GM21515 (cell line): ENCODE measurements around the gene MED16.

Source experiments
- ATAC-seq: cut with Tn5 transposase; IDR thresholded peaks from one replicate; pipeline ENCODE4 v1.9.1; 2021; ENCODE audit not compliant: unreplicated experiment

The MED16 gene

GRCh38 chr19:875265-875879 lies 17.6 kb downstream of the MED16 start:
- ATAC-seq = no peak

DNA sequence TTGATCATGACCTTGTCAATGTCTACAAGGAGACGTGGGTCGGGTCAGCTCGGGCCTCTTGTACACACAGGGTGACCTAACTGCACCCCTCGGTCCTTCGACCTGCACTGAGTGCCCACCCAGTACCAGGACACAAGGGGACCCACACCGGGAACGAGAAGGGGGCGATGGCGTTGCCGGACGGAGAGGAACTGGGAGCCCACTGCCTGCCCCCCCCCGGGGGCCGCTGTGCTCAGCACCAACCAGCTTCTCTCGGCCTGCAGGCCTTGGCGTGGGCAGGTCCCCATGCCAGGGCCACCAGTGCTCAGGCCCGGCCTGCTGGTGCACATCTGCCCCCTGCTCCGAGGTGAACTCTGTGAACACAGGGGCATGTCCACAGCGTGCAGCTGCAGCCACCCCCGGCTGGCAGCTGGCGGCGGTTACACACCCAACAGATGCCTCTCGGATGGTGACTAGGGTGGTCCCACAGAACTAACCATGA lies 19.4 kb downstream of the MED16 start:
- ATAC-seq = no peak

- no peak for ATAC-seq
Observed at GRCh38 chr19:873084-873483, 19.9 kb downstream of the MED16 start.

DNA sequence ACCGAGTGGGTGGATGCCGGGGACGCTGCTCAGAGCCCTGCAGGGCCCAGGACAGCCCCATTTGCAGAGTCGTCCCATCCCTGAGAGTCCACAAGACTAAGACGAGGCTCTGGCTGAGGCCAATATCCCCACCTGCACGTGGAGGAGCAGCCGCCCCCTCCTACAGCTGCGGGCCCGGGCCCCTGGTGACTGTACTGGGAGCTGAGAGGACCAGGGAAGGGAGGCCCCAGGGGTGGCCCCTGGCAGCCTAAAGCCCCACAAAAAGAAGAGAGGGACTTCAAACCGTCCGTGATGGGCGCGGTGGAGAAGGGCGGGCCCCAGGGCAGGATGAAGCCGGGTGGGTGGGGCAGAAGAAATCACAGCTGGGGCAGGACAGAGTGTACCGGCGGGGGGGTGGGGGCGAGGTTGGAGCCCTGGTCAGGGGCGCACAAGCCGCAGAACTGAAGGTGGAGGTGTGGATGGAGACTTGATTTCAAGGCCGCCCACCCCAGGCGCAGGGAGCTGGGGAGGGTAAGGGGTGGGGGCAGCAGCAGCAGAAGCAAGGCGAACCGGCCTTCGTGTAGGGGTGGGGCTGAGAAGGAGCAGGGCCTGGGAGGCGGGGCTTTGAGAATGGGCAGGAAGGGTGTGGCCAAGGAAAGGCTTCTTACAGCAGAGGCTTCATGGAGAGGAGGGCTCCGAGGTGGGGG lies 20.6 kb downstream of the MED16 start:
- ATAC-seq = peak; percentile 37

- no peak for ATAC-seq
Observed at GRCh38 chr19:871446-872265, 21.3 kb downstream of the MED16 start.

- no peak for ATAC-seq
Observed at GRCh38 chr19:870963-871401, 22.0 kb downstream of the MED16 start.

GRCh38 chr19:870314-870713 lies 22.7 kb downstream of the MED16 start:
- ATAC-seq = no peak

- no peak for ATAC-seq
Observed at GRCh38 chr19:869245-870177, 23.5 kb downstream of the MED16 start.

GRCh38 chr19:868458-869244 lies 24.3 kb downstream of the MED16 start:
- ATAC-seq = no peak

DNA sequence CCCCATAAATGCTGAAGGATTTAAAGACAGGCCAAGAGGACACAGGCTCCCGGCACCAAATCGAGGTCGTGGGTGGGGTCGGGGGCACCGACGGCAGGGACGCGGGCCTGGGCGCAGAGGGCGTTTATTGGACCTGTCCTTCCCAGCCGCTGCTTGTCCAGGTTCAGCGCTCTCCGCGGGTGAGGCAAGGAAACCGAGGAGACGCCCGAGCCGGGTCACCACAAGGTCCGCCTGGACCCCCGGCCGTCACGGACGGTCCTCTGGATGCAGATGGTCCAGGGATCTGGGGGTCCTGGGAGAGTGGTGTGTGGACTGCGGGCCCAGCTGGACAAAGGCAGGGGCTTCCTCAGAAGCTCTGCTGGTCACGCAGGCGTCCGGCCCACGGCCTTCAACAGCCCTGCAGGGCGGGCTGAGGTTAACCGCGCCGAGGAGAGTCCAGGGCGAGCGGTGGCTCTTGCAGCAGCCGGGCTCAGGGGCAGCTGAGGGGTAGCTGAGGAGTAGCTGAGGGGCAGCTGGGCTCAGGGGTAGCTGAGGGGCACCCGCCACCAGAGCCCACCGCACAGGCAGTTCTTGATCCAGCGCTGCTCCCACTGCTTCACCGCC lies 25.0 kb downstream of the MED16 start:
- ATAC-seq = no peak

- ATAC-seq = no peak
Observed at GRCh38 chr19:867301-867793, 25.6 kb downstream of the MED16 start.

GRCh38 chr19:866769-867300 lies 26.2 kb downstream of the MED16 start:
- ATAC-seq = no peak

DNA sequence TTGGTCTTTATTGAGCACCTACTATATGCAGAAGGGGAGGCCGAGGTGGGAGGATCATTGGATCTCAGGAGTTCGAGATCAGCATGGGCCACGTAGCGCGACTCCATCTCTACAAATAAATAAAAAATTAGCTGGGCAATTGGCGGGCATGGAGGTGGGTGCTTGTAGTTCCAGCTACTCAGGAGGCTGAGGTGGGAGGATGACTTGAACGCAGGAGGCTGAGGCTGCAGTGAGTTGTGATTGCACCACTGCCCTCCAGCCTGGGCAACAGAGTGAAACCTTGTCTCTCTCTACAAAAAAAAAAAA lies 29.7 kb downstream of the MED16 start:
- no peak for ATAC-seq

DNA sequence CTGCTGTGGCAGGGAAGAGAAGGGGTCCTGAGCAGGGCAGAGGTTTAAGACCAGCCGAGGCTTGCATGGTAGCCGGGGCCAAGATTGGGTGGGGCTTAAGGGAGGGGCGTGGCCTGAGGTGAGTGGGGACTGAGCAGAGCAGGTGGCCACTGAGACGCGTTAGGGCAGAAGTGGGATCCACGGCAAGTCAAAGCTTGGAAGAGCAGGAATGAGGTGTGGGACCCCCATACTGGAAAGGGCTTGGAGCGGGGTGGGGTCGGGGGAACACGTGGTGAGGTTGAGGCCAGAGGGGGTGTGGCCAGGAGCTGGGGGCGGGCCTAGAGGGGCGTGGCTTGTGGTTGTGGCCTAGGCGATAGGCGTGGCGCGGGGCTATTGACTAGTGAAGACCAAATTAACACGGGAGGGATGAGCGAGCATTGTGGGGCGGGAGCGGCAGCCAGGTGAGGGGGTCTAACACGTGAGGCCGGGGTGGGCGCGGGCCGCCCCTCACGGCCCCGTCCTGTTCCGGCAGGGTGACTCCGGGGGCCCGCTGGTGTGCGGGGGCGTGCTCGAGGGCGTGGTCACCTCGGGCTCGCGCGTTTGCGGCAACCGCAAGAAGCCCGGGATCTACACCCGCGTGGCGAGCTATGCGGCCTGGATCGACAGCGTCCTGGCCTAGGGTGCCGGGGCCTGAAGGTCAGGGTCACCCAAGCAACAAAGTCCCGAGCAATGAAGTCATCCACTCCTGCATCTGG lies 30.2 kb downstream of the MED16 start:
- ATAC-seq = no peak

DNA sequence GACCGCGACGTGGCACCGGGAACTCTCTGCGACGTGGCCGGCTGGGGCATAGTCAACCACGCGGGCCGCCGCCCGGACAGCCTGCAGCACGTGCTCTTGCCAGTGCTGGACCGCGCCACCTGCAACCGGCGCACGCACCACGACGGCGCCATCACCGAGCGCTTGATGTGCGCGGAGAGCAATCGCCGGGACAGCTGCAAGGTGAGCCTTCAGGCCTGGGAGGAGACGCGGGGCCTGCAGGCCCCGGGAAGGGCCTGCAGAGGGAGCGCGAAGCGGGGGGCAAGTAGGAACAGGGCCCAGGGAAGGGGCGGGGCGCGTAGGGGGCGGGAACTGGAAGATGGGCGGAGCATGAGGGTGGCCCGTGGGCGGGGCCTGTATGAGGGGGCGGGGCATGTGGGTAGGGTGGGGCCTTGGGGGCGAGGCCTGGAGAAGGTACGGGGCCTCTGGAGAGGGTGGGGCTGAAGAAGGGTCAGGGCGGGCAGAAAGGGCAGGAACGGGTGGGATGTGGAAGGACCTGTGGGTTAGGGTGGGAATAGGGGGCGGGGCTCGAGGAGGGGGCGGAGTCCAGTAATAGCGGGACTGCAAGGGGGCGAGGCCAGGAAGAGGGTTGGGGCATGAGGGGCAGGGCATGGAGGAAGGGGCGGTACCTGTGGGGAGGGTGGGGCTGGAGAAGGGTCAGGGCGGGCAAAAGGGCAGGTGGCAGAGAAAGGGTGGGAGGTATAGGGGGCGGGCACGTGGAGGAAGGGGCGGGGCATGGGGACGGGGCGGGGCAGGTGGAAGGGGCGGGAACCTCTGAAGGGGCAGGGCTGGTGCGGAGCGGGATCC lies 31.0 kb downstream of the MED16 start:
- no peak for ATAC-seq

DNA sequence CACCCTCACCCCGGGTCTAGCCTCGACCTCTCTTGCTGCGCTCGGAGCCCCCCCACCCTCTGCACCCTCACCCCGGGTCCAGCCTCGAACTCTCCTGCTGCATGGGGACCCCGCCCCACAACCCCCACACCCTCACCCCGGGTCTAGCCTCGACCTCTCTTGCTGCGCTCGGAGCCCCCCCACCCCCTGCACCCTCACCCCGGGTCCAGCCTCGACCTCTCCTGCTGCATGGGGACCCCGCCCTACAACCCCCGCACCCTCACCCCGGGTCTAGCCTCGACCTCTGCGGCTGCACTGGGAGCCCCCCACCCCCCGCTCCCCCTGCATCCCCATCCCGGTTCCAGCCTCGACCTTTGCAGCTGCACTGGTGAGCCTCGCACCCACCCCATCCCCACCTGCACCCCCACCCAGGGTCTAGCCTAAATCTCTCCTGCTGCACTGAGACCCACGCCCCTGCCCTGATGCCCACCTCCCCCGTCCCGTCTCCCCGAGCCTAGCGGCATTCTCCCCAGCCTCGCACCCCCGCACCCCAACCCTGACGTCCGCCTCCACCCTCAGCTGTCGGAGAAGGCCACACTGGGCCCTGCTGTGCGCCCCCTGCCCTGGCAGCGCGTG lies 31.7 kb downstream of the MED16 start:
- ATAC-seq = no peak
